Breast epithelium (tissue), 3 donors: ENCODE data around the gene PIP5K1A.
"Not testable (repeated sequence)": the region's sequence is repeated elsewhere in the genome, so short reads cannot be mapped to it uniquely, and the experiment has no call there.

Experiments
- POLR2A ChIP-seq: fragments of 450-650 bp; IDR thresholded peaks from one replicate; pipeline ENCODE4 v1.6.1; 2016; ENCODE audit warnings: antibody characterized with exemption, mild to moderate bottlenecking, moderate library complexity
- TF ChIP-seq, protein P1 (sequence below), 3 donors: fragments of 450-650 bp; IDR thresholded peaks; one replicate each; pipeline ENCODE4 v1.5.1; 2016 to 2017; ENCODE audit warnings: antibody characterized with exemption in 3 of 3, mild to moderate bottlenecking in 3 of 3, moderate library complexity in 3 of 3

DNA sequence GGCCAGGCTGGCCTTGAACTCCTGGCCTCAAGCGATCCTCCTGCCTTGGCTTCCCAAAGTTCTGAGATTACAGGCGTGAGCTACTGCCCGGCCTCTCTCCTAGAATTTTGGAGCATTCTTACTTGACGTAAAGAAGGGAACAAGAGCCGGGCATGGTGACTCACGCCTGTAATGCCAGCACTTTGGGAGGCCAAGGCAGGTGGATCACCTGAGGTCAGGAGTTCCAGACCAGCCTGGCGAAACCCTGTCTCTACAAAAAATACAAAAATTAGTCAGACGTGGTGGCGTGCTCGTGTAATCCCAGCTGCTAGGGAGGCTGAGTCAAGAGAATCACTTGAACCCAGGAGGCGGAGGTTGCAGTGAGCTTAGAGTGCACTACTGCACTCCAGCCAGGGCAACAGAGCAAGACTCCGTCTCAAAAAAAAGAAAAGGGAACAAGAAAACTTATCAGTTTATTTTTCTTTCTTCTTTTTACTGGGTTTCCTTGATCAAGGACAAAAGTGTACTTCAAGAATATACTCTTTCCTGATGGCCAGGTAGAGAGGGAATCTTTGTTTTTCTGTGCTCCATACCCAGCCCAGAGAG, 7.1 kb downstream of the PIP5K1A start:
- TF ChIP-seq, protein P1, sequence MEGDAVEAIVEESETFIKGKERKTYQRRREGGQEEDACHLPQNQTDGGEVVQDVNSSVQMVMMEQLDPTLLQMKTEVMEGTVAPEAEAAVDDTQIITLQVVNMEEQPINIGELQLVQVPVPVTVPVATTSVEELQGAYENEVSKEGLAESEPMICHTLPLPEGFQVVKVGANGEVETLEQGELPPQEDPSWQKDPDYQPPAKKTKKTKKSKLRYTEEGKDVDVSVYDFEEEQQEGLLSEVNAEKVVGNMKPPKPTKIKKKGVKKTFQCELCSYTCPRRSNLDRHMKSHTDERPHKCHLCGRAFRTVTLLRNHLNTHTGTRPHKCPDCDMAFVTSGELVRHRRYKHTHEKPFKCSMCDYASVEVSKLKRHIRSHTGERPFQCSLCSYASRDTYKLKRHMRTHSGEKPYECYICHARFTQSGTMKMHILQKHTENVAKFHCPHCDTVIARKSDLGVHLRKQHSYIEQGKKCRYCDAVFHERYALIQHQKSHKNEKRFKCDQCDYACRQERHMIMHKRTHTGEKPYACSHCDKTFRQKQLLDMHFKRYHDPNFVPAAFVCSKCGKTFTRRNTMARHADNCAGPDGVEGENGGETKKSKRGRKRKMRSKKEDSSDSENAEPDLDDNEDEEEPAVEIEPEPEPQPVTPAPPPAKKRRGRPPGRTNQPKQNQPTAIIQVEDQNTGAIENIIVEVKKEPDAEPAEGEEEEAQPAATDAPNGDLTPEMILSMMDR (IDR thresholded peaks at IDR 0.05): not testable (repeated sequence)
- not testable (repeated sequence) for TF ChIP-seq POLR2A
